ENCODE results near the gene ASB8.

ASB8 gene

GRCh38 chr12:48129376-48129775, 27.9 kb downstream of the ASB8 start (continued):
- TF ChIP-seq TSHZ2 (CRISPR knock-in tag; IDR thresholded peaks at IDR 0.05), result no peak

- TF ChIP-seq PATZ1 (CRISPR knock-in tag; IDR thresholded peaks at IDR 0.05; ENCODE audit: borderline replicate concordance), result no peak
- TF ChIP-seq PPARA (CRISPR knock-in tag; IDR thresholded peaks at IDR 0.05; ENCODE audit: borderline replicate concordance), result no peak
- TF ChIP-seq CSRNP3 (CRISPR knock-in tag; IDR thresholded peaks at IDR 0.05), result no peak
- no peak for TF ChIP-seq ZNF565 (CRISPR knock-in tag; conservative IDR thresholded peaks at IDR 0.05; ENCODE audit: low read depth)
- TF ChIP-seq ZFP30 (CRISPR knock-in tag; IDR thresholded peaks at IDR 0.05), result no peak
- ATAC-seq, result no peak
Observed at GRCh38 chr12:48128800-48129199, 28.5 kb downstream of the ASB8 start.

- no peak for ATAC-seq
- no peak for TF ChIP-seq GLIS3 (CRISPR knock-in tag; IDR thresholded peaks at IDR 0.05)
- no peak for TF ChIP-seq ZNF8 (CRISPR knock-in tag; IDR thresholded peaks at IDR 0.05)
- TF ChIP-seq POU6F1 (CRISPR knock-in tag; IDR thresholded peaks at IDR 0.05; ENCODE audit: borderline replicate concordance, low read depth), result no peak
- TF ChIP-seq CREB5 (CRISPR knock-in tag; IDR thresholded peaks at IDR 0.05; ENCODE audit: low read depth), result no peak
- TF ChIP-seq ISL1 (CRISPR knock-in tag; IDR thresholded peaks at IDR 0.05), result no peak
- no peak for TF ChIP-seq ESRRG (CRISPR knock-in tag; IDR thresholded peaks at IDR 0.05)
- TF ChIP-seq BACH2 (CRISPR knock-in tag; IDR thresholded peaks at IDR 0.05; ENCODE audit: borderline replicate concordance), result no peak
- no peak for TF ChIP-seq SNAI2 (CRISPR knock-in tag; IDR thresholded peaks at IDR 0.05)
- no peak for TF ChIP-seq CSRNP3 (CRISPR knock-in tag; IDR thresholded peaks at IDR 0.05)
- no peak for TF ChIP-seq ZNF70 (CRISPR knock-in tag; IDR thresholded peaks at IDR 0.05)
- TF ChIP-seq ARNTL (CRISPR knock-in tag; IDR thresholded peaks at IDR 0.05; ENCODE audit: borderline replicate concordance, low read depth), result no peak
- TF ChIP-seq PATZ1 (CRISPR knock-in tag; IDR thresholded peaks at IDR 0.05; ENCODE audit: borderline replicate concordance), result no peak
- TF ChIP-seq TCF4 (CRISPR knock-in tag; IDR thresholded peaks at IDR 0.05; ENCODE audit: borderline replicate concordance), result no peak
- no peak for TF ChIP-seq ZNF565 (CRISPR knock-in tag; conservative IDR thresholded peaks at IDR 0.05; ENCODE audit: low read depth)
Observed at GRCh38 chr12:48126953-48127630, 30.2 kb downstream of the ASB8 start.
